Activated naive CD8-positive, alpha-beta T cell treated with anti-CD3 and anti-CD28 coated beads for 36 hours (primary cell): ENCODE measurements around the gene TNC. TPM values are rescaled to one million over a fixed set of nuclear protein-coding genes. Genes with fewer than 3 reads are reported as not detected.
A peak's percentile ranks its signal among the peaks of the same experiment; 100 is the strongest.

Experiments
- DNase-seq: peaks from one replicate; pipeline ENCODE4 v3.0.0; 2021
- H3K27ac Mint-ChIP-seq: one replicate; pipeline ENCODE4 v1.8.0; 2022; ENCODE audit warnings: mild to moderate bottlenecking, moderate library complexity, mixed read lengths
- H3K27me3 Mint-ChIP-seq: one replicate; pipeline ENCODE4 v1.8.0; 2022; ENCODE audit warnings: mild to moderate bottlenecking, mixed read lengths
- H3K36me3 Mint-ChIP-seq: one replicate; pipeline ENCODE4 v1.8.0; 2021; ENCODE audit warnings: mild to moderate bottlenecking, mixed read lengths
- H3K4me1 Mint-ChIP-seq: one replicate; pipeline ENCODE4 v1.8.0; 2021; ENCODE audit warnings: mixed read lengths
- H3K4me3 Mint-ChIP-seq: one replicate; pipeline ENCODE4 v1.8.0; 2022; ENCODE audit warnings: mild to moderate bottlenecking, moderate library complexity, mixed read lengths
- H3K9me3 Mint-ChIP-seq: one replicate; pipeline ENCODE4 v1.8.0; 2022; ENCODE audit warnings: mixed read lengths
- total RNA-seq, 2 experiments: library from RNA; stranded (reverse); gene quantifications; one replicate each; pipeline ENCODE4 v1.2.3, GENCODE V29; 2021

TNC gene
- total RNA-seq, 2 experiments from 2014 or later, result 0.90 to 1.3 TPM

GRCh38 chr9:115030006-115030405 is 88.0 kb downstream of the TNC start:
- H3K9me3 Mint-ChIP-seq, result no peaks in the 10 kb centered on the region
- no peak overlapping the region for H3K27ac Mint-ChIP-seq
- no peak overlapping the region for H3K4me3 Mint-ChIP-seq
- no peak for DNase-seq
- H3K4me1 Mint-ChIP-seq, result peaks cover 7% of the 10 kb centered on the region
- no peaks in the 10 kb centered on the region for H3K36me3 Mint-ChIP-seq
- peaks cover 9% of the 10 kb centered on the region for H3K27me3 Mint-ChIP-seq

- H3K27me3 Mint-ChIP-seq, result peaks cover 5% of the 10 kb centered on the region
- peaks cover 7% of the 10 kb centered on the region for H3K4me1 Mint-ChIP-seq
- H3K9me3 Mint-ChIP-seq, result no peaks in the 10 kb centered on the region
- no peak for DNase-seq
- no peak overlapping the region for H3K4me3 Mint-ChIP-seq
- H3K27ac Mint-ChIP-seq, result no peak overlapping the region
- no peaks in the 10 kb centered on the region for H3K36me3 Mint-ChIP-seq
Measured at GRCh38 chr9:115025721-115026120, 92.2 kb downstream of the TNC start.

GRCh38 chr9:115024925-115025535 is 92.9 kb downstream of the TNC start:
- Mint-ChIP-seq H3K27ac (no peak overlapping the region), H3K36me3 (no peaks in the 10 kb centered on the region), H3K27me3 (peaks cover 5% of the 10 kb centered on the region), H3K9me3 (no peaks in the 10 kb centered on the region), H3K4me3 (no peak overlapping the region), H3K4me1 (peaks cover 7% of the 10 kb centered on the region)
- no peak for DNase-seq

- Mint-ChIP-seq H3K27me3 (peaks cover 5% of the 10 kb centered on the region), H3K4me3 (no peak overlapping the region), H3K27ac (no peak overlapping the region), H3K4me1 (peaks cover 15% of the 10 kb centered on the region), H3K9me3 (no peaks in the 10 kb centered on the region), H3K36me3 (no peaks in the 10 kb centered on the region)
- no peak for DNase-seq
Measured at GRCh38 chr9:115022760-115023434, 95.1 kb downstream of the TNC start.

GRCh38 chr9:115018547-115019435 is 99.2 kb downstream of the TNC start:
- no peak overlapping the region for H3K4me3 Mint-ChIP-seq
- no peaks in the 10 kb centered on the region for H3K9me3 Mint-ChIP-seq
- no peaks in the 10 kb centered on the region for H3K36me3 Mint-ChIP-seq
- H3K4me1 Mint-ChIP-seq, result peaks cover 22% of the 10 kb centered on the region
- H3K27me3 Mint-ChIP-seq, result no peaks in the 10 kb centered on the region
- H3K27ac Mint-ChIP-seq, result peak overlapping the region; percentile 31
- DNase-seq, result no peak

GRCh38 chr9:115016344-115016743 is 101.6 kb downstream of the TNC start:
- Mint-ChIP-seq H3K4me1 (peaks cover 31% of the 10 kb centered on the region), H3K9me3 (no peaks in the 10 kb centered on the region), H3K36me3 (no peaks in the 10 kb centered on the region), H3K4me3 (no peak overlapping the region), H3K27ac (no peak overlapping the region), H3K27me3 (no peaks in the 10 kb centered on the region)
- DNase-seq, result no peak

GRCh38 chr9:115015018-115015635 is 102.8 kb downstream of the TNC start:
- Mint-ChIP-seq H3K27ac (no peak overlapping the region), H3K27me3 (no peaks in the 10 kb centered on the region), H3K9me3 (no peaks in the 10 kb centered on the region), H3K36me3 (no peaks in the 10 kb centered on the region), H3K4me3 (no peak overlapping the region), H3K4me1 (peaks cover 35% of the 10 kb centered on the region)
- DNase-seq, result no peak

- no peak for DNase-seq
- Mint-ChIP-seq H3K4me1 (peaks cover 36% of the 10 kb centered on the region), H3K27me3 (no peaks in the 10 kb centered on the region), H3K9me3 (no peaks in the 10 kb centered on the region), H3K27ac (no peak overlapping the region), H3K4me3 (no peak overlapping the region), H3K36me3 (no peaks in the 10 kb centered on the region)
Measured at GRCh38 chr9:115014438-115014837, 103.5 kb downstream of the TNC start.

GRCh38 chr9:115013998-115014397 is 104.0 kb downstream of the TNC start:
- Mint-ChIP-seq H3K4me3 (no peak overlapping the region), H3K36me3 (no peaks in the 10 kb centered on the region), H3K4me1 (peaks cover 40% of the 10 kb centered on the region), H3K9me3 (no peaks in the 10 kb centered on the region), H3K27ac (no peak overlapping the region), H3K27me3 (no peaks in the 10 kb centered on the region)
- DNase-seq, result peak; percentile 76

GRCh38 chr9:115012486-115012885 is 105.5 kb downstream of the TNC start:
- H3K9me3 Mint-ChIP-seq, result no peaks in the 10 kb centered on the region

GRCh38 chr9:115010874-115011273 is 107.1 kb downstream of the TNC start:
- Mint-ChIP-seq H3K36me3 (no peaks in the 10 kb centered on the region), H3K9me3 (no peaks in the 10 kb centered on the region), H3K4me3 (no peak overlapping the region), H3K4me1 (peaks cover 47% of the 10 kb centered on the region), H3K27me3 (no peaks in the 10 kb centered on the region), H3K27ac (no peak overlapping the region)
- DNase-seq, result no peak

More at GRCh38 chr9:115012486-115012885, 105.5 kb downstream of the TNC start:
- no peaks in the 10 kb centered on the region for H3K27me3 Mint-ChIP-seq
- H3K4me3 Mint-ChIP-seq, result no peak overlapping the region
- H3K4me1 Mint-ChIP-seq, result peaks cover 42% of the 10 kb centered on the region
- no peaks in the 10 kb centered on the region for H3K36me3 Mint-ChIP-seq
- DNase-seq, result no peak
- H3K27ac Mint-ChIP-seq, result no peak overlapping the region

GRCh38 chr9:115008536-115009270 is 109.3 kb downstream of the TNC start:
- peaks cover 55% of the 10 kb centered on the region for H3K4me1 Mint-ChIP-seq
- no peak overlapping the region for H3K4me3 Mint-ChIP-seq
- H3K9me3 Mint-ChIP-seq, result no peaks in the 10 kb centered on the region
- no peak overlapping the region for H3K27ac Mint-ChIP-seq
- H3K36me3 Mint-ChIP-seq, result no peaks in the 10 kb centered on the region
- H3K27me3 Mint-ChIP-seq, result no peaks in the 10 kb centered on the region
- no peak for DNase-seq

- no peak overlapping the region for H3K4me3 Mint-ChIP-seq
- no peak for DNase-seq
- H3K36me3 Mint-ChIP-seq, result no peaks in the 10 kb centered on the region
- H3K4me1 Mint-ChIP-seq, result peaks cover 49% of the 10 kb centered on the region
- H3K9me3 Mint-ChIP-seq, result no peaks in the 10 kb centered on the region
- H3K27me3 Mint-ChIP-seq, result no peaks in the 10 kb centered on the region
- no peak overlapping the region for H3K27ac Mint-ChIP-seq
Measured at GRCh38 chr9:115006660-115007059, 111.3 kb downstream of the TNC start.

GRCh38 chr9:115005322-115005721 is 112.6 kb downstream of the TNC start:
- peak overlapping the region; percentile 83 for H3K27ac Mint-ChIP-seq

More at GRCh38 chr9:115005322-115005721, 112.6 kb downstream of the TNC start:
- H3K4me3 Mint-ChIP-seq, result no peak overlapping the region
- DNase-seq, result no peak
- peaks cover 49% of the 10 kb centered on the region for H3K4me1 Mint-ChIP-seq
- no peaks in the 10 kb centered on the region for H3K9me3 Mint-ChIP-seq
- no peaks in the 10 kb centered on the region for H3K27me3 Mint-ChIP-seq
- H3K36me3 Mint-ChIP-seq, result no peaks in the 10 kb centered on the region
